DND-41 (cell line): ENCODE measurements around the gene IRX5.

Experiments used
- ATAC-seq: fragments of 200-7000 bp; cut with Tn5 transposase; 3 replicates; pipeline ENCODE4 v1.9.1; 2021; ENCODE audit warnings: low read depth; ENCODE audit not compliant: insufficient read depth
- DNase-seq: peaks from one replicate; pipeline ENCODE4 v3.0.0-alpha.2; 2020
- H2AFZ ChIP-seq: 2 replicates; pipeline ENCODE4 v1.6.0; 2012; ENCODE audit warnings: low read depth, low read length
- H3K27ac ChIP-seq: 2 replicates; pipeline ENCODE4 v1.5.1; 2012; ENCODE audit warnings: low read length, inconsistent platforms
- H3K27me3 ChIP-seq: fragments of 200-600 bp; sonication (generic); 2 replicates; pipeline ENCODE4 v1.6.0; 2012; ENCODE audit warnings: low read length, mild to moderate bottlenecking, inconsistent platforms; ENCODE audit not compliant: insufficient read depth, poor library complexity
- H3K36me3 ChIP-seq: 2 replicates; pipeline ENCODE4 v1.5.1; 2012; ENCODE audit warnings: low read length, inconsistent platforms; ENCODE audit not compliant: insufficient read depth
- H3K4me1 ChIP-seq: 2 replicates; pipeline ENCODE4 v1.5.1; 2012; ENCODE audit warnings: mild to moderate bottlenecking, low read length; ENCODE audit not compliant: insufficient read depth
- H3K4me2 ChIP-seq: 2 replicates; pipeline ENCODE4 v1.6.0; 2012; ENCODE audit warnings: mild to moderate bottlenecking, moderate library complexity, low read length, inconsistent platforms; ENCODE audit not compliant: insufficient read depth
- H3K4me3 ChIP-seq, 2 experiments: fragments of 200-600 bp in 1 of 2; shearing (Covaris generic) in 1 of 2; 2 replicates each; pipeline ENCODE4 v1.5.1; 2012 to 2016; ENCODE audit warnings: inconsistent platforms in 2 of 2, low read length in 2 of 2, mild to moderate bottlenecking in 2 of 2, low read depth in 1 of 2, moderate library complexity in 1 of 2
- H3K79me2 ChIP-seq: 2 replicates; pipeline ENCODE4 v1.6.0; 2012; ENCODE audit warnings: low read length, inconsistent platforms; ENCODE audit not compliant: insufficient read depth
- H3K9ac ChIP-seq: 2 replicates; pipeline ENCODE4 v1.6.0; 2012; ENCODE audit warnings: low read depth, mild to moderate bottlenecking, inconsistent platforms, low read length, moderate library complexity
- H3K9me3 ChIP-seq: 2 replicates; pipeline ENCODE4 v1.5.1; 2012; ENCODE audit warnings: low read length, moderate library complexity, mild to moderate bottlenecking, inconsistent platforms; ENCODE audit not compliant: insufficient read depth, severe bottlenecking
- H4K20me1 ChIP-seq: 2 replicates; pipeline ENCODE4 v1.6.0; 2012; ENCODE audit warnings: low read length; ENCODE audit not compliant: insufficient read depth
- CTCF ChIP-seq: IDR thresholded peaks from 2 replicates; pipeline ENCODE4 v1.5.1; 2012; ENCODE audit warnings: borderline replicate concordance, low read length, moderate library complexity, mild to moderate bottlenecking; ENCODE audit not compliant: poor library complexity, severe bottlenecking; ENCODE audit errors: extremely low read depth
- EZH2 ChIP-seq: IDR thresholded peaks from 3 replicates; pipeline ENCODE4 v1.6.1; 2012; ENCODE audit warnings: borderline replicate concordance, low read depth, mild to moderate bottlenecking, moderate library complexity, low read length, inconsistent platforms; ENCODE audit not compliant: severe bottlenecking

IRX5 gene

GRCh38 chr16:54937671-54938211 lies 7.1 kb downstream of the IRX5 start:
- no peak overlapping the region for H2AFZ ChIP-seq
- no peak overlapping the region for H3K4me2 ChIP-seq
- no peak overlapping the region for H3K4me3 ChIP-seq
- H3K36me3 ChIP-seq: peaks cover 63% of the 10 kb centered on the region
- no peak for TF ChIP-seq CTCF
- TF ChIP-seq EZH2: no peak
- peaks cover 70% of the 10 kb centered on the region for H3K79me2 ChIP-seq
- no peak for DNase-seq
- peaks cover 64% of the 10 kb centered on the region for H4K20me1 ChIP-seq
- no peak for ATAC-seq
- no peaks in the 10 kb centered on the region for H3K9me3 ChIP-seq
- peaks cover 32% of the 10 kb centered on the region for H3K4me1 ChIP-seq
- H3K27me3 ChIP-seq: no peaks in the 10 kb centered on the region
- no peak overlapping the region for H3K9ac ChIP-seq
- H3K27ac ChIP-seq: no peak overlapping the region

- Histone ChIP-seq H2AFZ (no peak overlapping the region), H3K9ac (no peak overlapping the region), H3K4me3 (no peak overlapping the region), H4K20me1 (peaks cover 59% of the 10 kb centered on the region), H3K4me1 (peaks cover 25% of the 10 kb centered on the region), H3K9me3 (no peaks in the 10 kb centered on the region), H3K36me3 (peaks cover 57% of the 10 kb centered on the region), H3K27ac (no peak overlapping the region), H3K4me2 (no peak overlapping the region), H3K79me2 (peaks cover 63% of the 10 kb centered on the region), H3K27me3 (no peaks in the 10 kb centered on the region)
- ATAC-seq: no peak
- DNase-seq: no peak
- TF ChIP-seq CTCF (no peak), EZH2 (no peak)
Measured at GRCh38 chr16:54938212-54939028, 7.8 kb downstream of the IRX5 start.

- Histone ChIP-seq H3K27me3 (no peaks in the 10 kb centered on the region), H2AFZ (no peak overlapping the region), H3K9ac (no peak overlapping the region), H3K79me2 (peaks cover 57% of the 10 kb centered on the region), H3K4me1 (peaks cover 20% of the 10 kb centered on the region), H3K4me2 (no peak overlapping the region), H3K36me3 (peaks cover 52% of the 10 kb centered on the region), H3K4me3 (no peak overlapping the region), H3K9me3 (no peaks in the 10 kb centered on the region), H3K27ac (no peak overlapping the region), H4K20me1 (peaks cover 56% of the 10 kb centered on the region)
- ATAC-seq: no peak
- no peak for DNase-seq
- TF ChIP-seq EZH2: no peak
Measured at GRCh38 chr16:54939029-54939346, 8.3 kb downstream of the IRX5 start.

GRCh38 chr16:54939510-54940278 lies 9.0 kb downstream of the IRX5 start:
- Histone ChIP-seq H4K20me1 (peaks cover 51% of the 10 kb centered on the region), H3K4me1 (peaks cover 15% of the 10 kb centered on the region), H3K27me3 (no peaks in the 10 kb centered on the region), H3K36me3 (peaks cover 46% of the 10 kb centered on the region), H3K27ac (no peak overlapping the region), H2AFZ (no peak overlapping the region), H3K4me2 (no peak overlapping the region), H3K4me3 (no peak overlapping the region), H3K9ac (no peak overlapping the region), H3K9me3 (no peaks in the 10 kb centered on the region), H3K79me2 (peaks cover 50% of the 10 kb centered on the region)
- DNase-seq (no peak), ATAC-seq (no peak)
- TF ChIP-seq EZH2: no peak
- no peak for TF ChIP-seq CTCF
